GM12891 (cell line): ENCODE measurements around the gene RHPN2.
"Not testable (repeated sequence)": the region's sequence is repeated elsewhere in the genome, so short reads cannot be mapped to it uniquely, and the experiment has no call there.

ENCODE experiments used
- DNase-seq: peaks from one replicate; pipeline ENCODE4 v3.0.0; 2011; ENCODE audit warnings: low spot score; ENCODE audit not compliant: insufficient read length
- FAIRE-seq: peaks from 2 replicates; lab custom pipeline; 2011; peaks lifted over from hg19 to GRCh38; lab: Jason Lieb, UNC
- PAX5 ChIP-seq: IDR thresholded peaks from 2 replicates; pipeline ENCODE4 v1.6.1; 2011; ENCODE audit warnings: low read length, moderate library complexity, mild to moderate bottlenecking; ENCODE audit not compliant: insufficient read depth, severe bottlenecking
- POLR2A ChIP-seq: IDR thresholded peaks from 2 replicates; pipeline ENCODE4 v1.6.1; 2011; ENCODE audit warnings: low read depth, low read length, control low read depth
- POLR2AphosphoS5 ChIP-seq: IDR thresholded peaks from 2 replicates; pipeline ENCODE4 v1.6.1; 2011; ENCODE audit warnings: low read depth, low read length, control low read depth
- POU2F2 ChIP-seq: IDR thresholded peaks from 2 replicates; pipeline ENCODE4 v1.6.1; 2011; ENCODE audit warnings: low read depth, mild to moderate bottlenecking, control low read depth, low read length, moderate library complexity
- SPI1 ChIP-seq: IDR thresholded peaks from 2 replicates; pipeline ENCODE4 v1.6.1; 2011; ENCODE audit warnings: low read depth, low read length, control low read depth
- TAF1 ChIP-seq: IDR thresholded peaks from 2 replicates; pipeline ENCODE4 v1.6.1; 2011; ENCODE audit warnings: low read depth, low read length, control low read depth

Gene RHPN2

GRCh38 chr19:33035461-33035860 lies 29.2 kb downstream of the RHPN2 start:
- no peak for FAIRE-seq
- TF ChIP-seq SPI1 (no peak), POLR2AphosphoS5 (no peak), POLR2A (no peak), POU2F2 (no peak), TAF1 (no peak), PAX5 (no peak)
- no peak for DNase-seq

- no peak for TF ChIP-seq PAX5
- no peak for TF ChIP-seq POU2F2
- no peak for TF ChIP-seq POLR2AphosphoS5
- no peak for TF ChIP-seq TAF1
- DNase-seq, result no peak
- no peak for FAIRE-seq
These were observed 32.4 kb downstream of the RHPN2 start for GRCh38 chr19:33032218-33032781.

- no peak for DNase-seq
- no peak for TF ChIP-seq SPI1
- TF ChIP-seq POLR2A, result no peak
- TF ChIP-seq PAX5, result no peak
- TF ChIP-seq POLR2AphosphoS5, result no peak
- no peak for TF ChIP-seq TAF1
- TF ChIP-seq POU2F2, result no peak
- FAIRE-seq, result no peak
These were observed 34.9 kb downstream of the RHPN2 start for GRCh38 chr19:33029746-33030303.

GRCh38 chr19:33026602-33027001 lies 38.1 kb downstream of the RHPN2 start:
- not testable (repeated sequence) for FAIRE-seq, DNase-seq

GRCh38 chr19:33025468-33026238 lies 39.0 kb downstream of the RHPN2 start:
- not testable (repeated sequence) for DNase-seq, FAIRE-seq

- DNase-seq, result no peak
- TF ChIP-seq POU2F2 (no peak), TAF1 (no peak), PAX5 (no peak), SPI1 (no peak), POLR2A (no peak), POLR2AphosphoS5 (no peak)
- FAIRE-seq, result no peak
These were observed 40.3 kb downstream of the RHPN2 start for GRCh38 chr19:33024398-33024797.

- FAIRE-seq (no peak), DNase-seq (no peak)
- TF ChIP-seq SPI1, result no peak
- TF ChIP-seq POU2F2, result no peak
- TF ChIP-seq PAX5, result no peak
- TF ChIP-seq POLR2AphosphoS5, result no peak
- TF ChIP-seq POLR2A, result no peak
- no peak for TF ChIP-seq TAF1
These were observed 42.1 kb downstream of the RHPN2 start for GRCh38 chr19:33022472-33023116.

- not testable (repeated sequence) for FAIRE-seq, DNase-seq
These were observed 53.8 kb downstream of the RHPN2 start for GRCh38 chr19:33010891-33011290.

- FAIRE-seq (no peak), DNase-seq (no peak)
- TF ChIP-seq POU2F2, result no peak
- no peak for TF ChIP-seq PAX5
- TF ChIP-seq POLR2A, result no peak
- TF ChIP-seq POLR2AphosphoS5, result no peak
- no peak for TF ChIP-seq TAF1
- no peak for TF ChIP-seq SPI1
These were observed 56.0 kb downstream of the RHPN2 start for GRCh38 chr19:33008738-33009137.

GRCh38 chr19:33005440-33005839 lies 59.2 kb downstream of the RHPN2 start:
- DNase-seq (no peak), FAIRE-seq (no peak)
- TF ChIP-seq PAX5, result no peak
- no peak for TF ChIP-seq TAF1
- no peak for TF ChIP-seq POLR2A
- no peak for TF ChIP-seq POU2F2
- TF ChIP-seq SPI1, result no peak
- no peak for TF ChIP-seq POLR2AphosphoS5

GRCh38 chr19:33003424-33004024 lies 61.2 kb downstream of the RHPN2 start:
- not testable (repeated sequence) for DNase-seq, FAIRE-seq

- FAIRE-seq, result not testable (repeated sequence)
These were observed 62.4 kb downstream of the RHPN2 start for GRCh38 chr19:33002126-33002865.

More at GRCh38 chr19:33002126-33002865, 62.4 kb downstream of the RHPN2 start:
- not testable (repeated sequence) for DNase-seq
